Ectodermal cell (in vitro differentiated cells): Measurements from ENCODE around the gene ATG10.

Experiments
- H3K27ac ChIP-seq: 2 replicates; pipeline ENCODE4 v1.7.0; 2013; ENCODE audit warnings: mild to moderate bottlenecking, low read depth, low read length; ENCODE audit not compliant: insufficient read depth, poor library complexity, severe bottlenecking
- H3K27me3 ChIP-seq: 2 replicates; pipeline ENCODE4 v1.7.0; 2013; ENCODE audit warnings: mild to moderate bottlenecking, low read length; ENCODE audit not compliant: insufficient read depth, control insufficient read depth, poor library complexity, severe bottlenecking
- H3K36me3 ChIP-seq: one replicate; pipeline ENCODE4 v1.7.0; 2013; ENCODE audit warnings: low read length; ENCODE audit not compliant: control insufficient read depth, insufficient read depth
- H3K4me1 ChIP-seq: one replicate; pipeline ENCODE4 v1.7.0; 2013; ENCODE audit warnings: low read length; ENCODE audit not compliant: control insufficient read depth, insufficient read depth
- H3K4me3 ChIP-seq: 2 replicates; pipeline ENCODE4 v1.7.0; 2013; ENCODE audit warnings: low read depth, low read length, control low read depth; ENCODE audit not compliant: insufficient read depth
- H3K9me3 ChIP-seq: 2 replicates; pipeline ENCODE4 v1.7.0; 2013; ENCODE audit warnings: mild to moderate bottlenecking, low read length, moderate library complexity; ENCODE audit not compliant: control insufficient read depth
- WGBS, 2 experiments: methylation state at CpG; one replicate each; pipeline ENCODE4 v1.1.7; 2013; ENCODE audit warnings: missing lambda C conversion rate in 2 of 2; 5-methylcytosine and 5-hydroxymethylcytosine counted together

ATG10 gene

GRCh38 chr5:82283893-82284292 is 312.1 kb downstream of the ATG10 start:
- Histone ChIP-seq H3K4me1 (peaks cover 3% of the 10 kb centered on the region), H3K9me3 (no peaks in the 10 kb centered on the region), H3K36me3 (no peaks in the 10 kb centered on the region), H3K4me3 (no peak overlapping the region), H3K27ac (no peak overlapping the region), H3K27me3 (no peaks in the 10 kb centered on the region)
- 88 to 89% methylated on average over 2 of the region's 2 CpGs for WGBS, 2 experiments

- H3K4me3 ChIP-seq, result no peak overlapping the region
- H3K27me3 ChIP-seq, result no peaks in the 10 kb centered on the region
- H3K36me3 ChIP-seq, result no peaks in the 10 kb centered on the region
- no peak overlapping the region for H3K27ac ChIP-seq
- peaks cover 8% of the 10 kb centered on the region for H3K4me1 ChIP-seq
- H3K9me3 ChIP-seq, result no peaks in the 10 kb centered on the region
- WGBS, 2 experiments, result 95 to 98% methylated on average over 6 of the region's 6 CpGs
These were observed 313.4 kb downstream of the ATG10 start for GRCh38 chr5:82285206-82285605.

- 93 to 95% methylated on average over 1 to 3 of the region's 3 CpGs for WGBS, 2 experiments
- peaks cover 17% of the 10 kb centered on the region for H3K4me1 ChIP-seq
- H3K27ac ChIP-seq, result no peak overlapping the region
- H3K9me3 ChIP-seq, result no peaks in the 10 kb centered on the region
- no peaks in the 10 kb centered on the region for H3K36me3 ChIP-seq
- no peaks in the 10 kb centered on the region for H3K27me3 ChIP-seq
- H3K4me3 ChIP-seq, result no peak overlapping the region
These were observed 315.8 kb downstream of the ATG10 start for GRCh38 chr5:82287625-82288024.

- Histone ChIP-seq H3K27ac (no peak overlapping the region), H3K36me3 (no peaks in the 10 kb centered on the region), H3K4me1 (peaks cover 28% of the 10 kb centered on the region), H3K9me3 (no peaks in the 10 kb centered on the region), H3K4me3 (no peak overlapping the region), H3K27me3 (no peaks in the 10 kb centered on the region)
- 62 to 76% methylated on average over 1 to 2 of the region's 2 CpGs for WGBS, 2 experiments
These were observed 318.2 kb downstream of the ATG10 start for GRCh38 chr5:82290005-82290404.

- WGBS, 2 experiments, result 85 to 86% methylated on average over 6 of the region's 6 CpGs
- H3K27me3 ChIP-seq, result no peaks in the 10 kb centered on the region
- H3K4me3 ChIP-seq, result no peak overlapping the region
- H3K4me1 ChIP-seq, result peaks cover 28% of the 10 kb centered on the region
- H3K27ac ChIP-seq, result no peak overlapping the region
- no peaks in the 10 kb centered on the region for H3K36me3 ChIP-seq
- no peaks in the 10 kb centered on the region for H3K9me3 ChIP-seq
These were observed 319.1 kb downstream of the ATG10 start for GRCh38 chr5:82290908-82291307.

GRCh38 chr5:82291420-82291819 is 319.6 kb downstream of the ATG10 start:
- no peak overlapping the region for H3K4me3 ChIP-seq
- no peak overlapping the region for H3K27ac ChIP-seq
- H3K4me1 ChIP-seq, result peaks cover 28% of the 10 kb centered on the region
- H3K36me3 ChIP-seq, result no peaks in the 10 kb centered on the region
- H3K9me3 ChIP-seq, result no peaks in the 10 kb centered on the region
- no peaks in the 10 kb centered on the region for H3K27me3 ChIP-seq
- WGBS, 2 experiments, result 61 to 68% methylated on average over 2 of the region's 2 CpGs

GRCh38 chr5:82295144-82295543 is 323.3 kb downstream of the ATG10 start:
- Histone ChIP-seq H3K27ac (no peak overlapping the region), H3K4me3 (no peak overlapping the region), H3K27me3 (no peaks in the 10 kb centered on the region), H3K4me1 (peaks cover 24% of the 10 kb centered on the region), H3K9me3 (no peaks in the 10 kb centered on the region), H3K36me3 (no peaks in the 10 kb centered on the region)

- peaks cover 15% of the 10 kb centered on the region for H3K4me1 ChIP-seq
- H3K4me3 ChIP-seq, result no peak overlapping the region
- no peaks in the 10 kb centered on the region for H3K27me3 ChIP-seq
- 44 to 60% methylated on average over 1 of the region's 2 CpGs for WGBS, 2 experiments
- no peaks in the 10 kb centered on the region for H3K9me3 ChIP-seq
- no peaks in the 10 kb centered on the region for H3K36me3 ChIP-seq
- H3K27ac ChIP-seq, result no peak overlapping the region
These were observed 324.2 kb downstream of the ATG10 start for GRCh38 chr5:82295959-82296531.

GRCh38 chr5:82296929-82297328 is 325.1 kb downstream of the ATG10 start:
- no peaks in the 10 kb centered on the region for H3K36me3 ChIP-seq
- H3K9me3 ChIP-seq, result no peaks in the 10 kb centered on the region
- no peak overlapping the region for H3K4me3 ChIP-seq
- H3K27ac ChIP-seq, result no peak overlapping the region
- 87 to 88% methylated on average over 3 to 4 of the region's 4 CpGs for WGBS, 2 experiments
- peaks cover 14% of the 10 kb centered on the region for H3K4me1 ChIP-seq
- no peaks in the 10 kb centered on the region for H3K27me3 ChIP-seq

- Histone ChIP-seq H3K27ac (no peak overlapping the region), H3K36me3 (no peaks in the 10 kb centered on the region), H3K27me3 (no peaks in the 10 kb centered on the region), H3K4me3 (no peak overlapping the region), H3K9me3 (no peaks in the 10 kb centered on the region), H3K4me1 (peaks cover 14% of the 10 kb centered on the region)
- 65 to 71% methylated on average over 3 of the region's 3 CpGs for WGBS, 2 experiments
These were observed 325.9 kb downstream of the ATG10 start for GRCh38 chr5:82297711-82298110.

GRCh38 chr5:82298668-82299067 is 326.8 kb downstream of the ATG10 start:
- no peak overlapping the region for H3K4me3 ChIP-seq
- peaks cover 7% of the 10 kb centered on the region for H3K4me1 ChIP-seq
- H3K27ac ChIP-seq, result no peak overlapping the region
- no peaks in the 10 kb centered on the region for H3K36me3 ChIP-seq
- no peaks in the 10 kb centered on the region for H3K9me3 ChIP-seq
- 87 to 95% methylated on average over 2 of the region's 2 CpGs for WGBS, 2 experiments
- H3K27me3 ChIP-seq, result no peaks in the 10 kb centered on the region
